ENCODE data around the gene LRP5.

GRCh38 chr11:68459886-68460740, 147.7 kb downstream of the LRP5 start:
- TF ChIP-seq CTCF (IDR thresholded peaks at IDR 0.05; ENCODE audit: low read depth, low read length) = no peak
- TF ChIP-seq POLR2A (IDR thresholded peaks at IDR 0.05; ENCODE audit: extremely low read depth, insufficient read length) = no peak
